H9 (cell line): ENCODE measurements around the gene DSP. TPM values are rescaled to one million over a fixed set of nuclear protein-coding genes. Genes with fewer than 3 reads are reported as not detected.

Experiments
- DNase-seq: peaks from one replicate; pipeline ENCODE4 v3.0.0-alpha.2; 2017
- H2AFZ ChIP-seq: one replicate; pipeline ENCODE4 v1.6.1; 2013; ENCODE audit warnings: mild to moderate bottlenecking, low read length, control low read depth, moderate library complexity
- H2AK5ac ChIP-seq: 2 replicates; pipeline ENCODE4 v1.6.1; 2013; ENCODE audit warnings: low read length, control low read depth, mixed read lengths; ENCODE audit not compliant: insufficient read length
- H2BK120ac ChIP-seq: one replicate; pipeline ENCODE4 v1.6.1; 2013; ENCODE audit warnings: low read depth, mild to moderate bottlenecking, low read length, control low read depth, inconsistent platforms; ENCODE audit not compliant: poor library complexity, severe bottlenecking
- H2BK12ac ChIP-seq: 2 replicates; pipeline ENCODE4 v1.6.1; 2013; ENCODE audit warnings: low read length, control low read depth, mixed read lengths, low read depth; ENCODE audit not compliant: insufficient read length
- H2BK15ac ChIP-seq: 2 replicates; pipeline ENCODE4 v1.6.1; 2013; ENCODE audit warnings: low read depth, low read length, control low read depth
- H2BK20ac ChIP-seq: one replicate; pipeline ENCODE4 v1.6.1; 2013; ENCODE audit warnings: low read depth, mild to moderate bottlenecking, low read length, control low read depth, inconsistent platforms; ENCODE audit not compliant: poor library complexity, severe bottlenecking
- H2BK5ac ChIP-seq: 2 replicates; pipeline ENCODE4 v1.6.1; 2013; ENCODE audit warnings: low read length, control low read depth, mixed read lengths; ENCODE audit not compliant: insufficient read length
- H3K14ac ChIP-seq: 2 replicates; pipeline ENCODE4 v1.6.1; 2013; ENCODE audit warnings: low read length, control low read depth; ENCODE audit not compliant: insufficient read depth
- H3K18ac ChIP-seq: 2 replicates; pipeline ENCODE4 v1.6.1; 2013; ENCODE audit warnings: low read depth, mild to moderate bottlenecking, mixed read lengths, low read length, control low read depth; ENCODE audit not compliant: insufficient read length
- H3K23ac ChIP-seq: 2 replicates; pipeline ENCODE4 v1.6.1; 2013; ENCODE audit warnings: low read length, control low read depth, mixed read lengths, low read depth; ENCODE audit not compliant: insufficient read length
- H3K23me2 ChIP-seq: 2 replicates; pipeline ENCODE4 v1.6.1; 2013; ENCODE audit warnings: low read depth, mild to moderate bottlenecking, mixed read lengths, low read length, control low read depth; ENCODE audit not compliant: insufficient read length, poor library complexity, severe bottlenecking
- H3K27ac ChIP-seq: 2 replicates; pipeline ENCODE4 v1.5.1; 2013; ENCODE audit warnings: low read length, control low read depth, mixed read lengths, low read depth; ENCODE audit not compliant: insufficient read length
- H3K27me3 ChIP-seq: 2 replicates; pipeline ENCODE4 v1.6.1; 2013; ENCODE audit warnings: low read length, control low read depth, inconsistent platforms; ENCODE audit not compliant: insufficient read depth
- H3K4ac ChIP-seq: 2 replicates; pipeline ENCODE4 v1.6.1; 2013; ENCODE audit warnings: low read depth, mild to moderate bottlenecking, control low read depth, inconsistent platforms, low read length, moderate library complexity
- H3K4me1 ChIP-seq: 2 replicates; pipeline ENCODE4 v1.6.1; 2013; ENCODE audit warnings: low read length, control low read depth, inconsistent platforms; ENCODE audit not compliant: insufficient read depth
- H3K4me2 ChIP-seq: 2 replicates; pipeline ENCODE4 v1.6.1; 2013; ENCODE audit warnings: low read length, control low read depth, mixed read lengths; ENCODE audit not compliant: insufficient read length, insufficient read depth
- H3K56ac ChIP-seq: 2 replicates; pipeline ENCODE4 v1.6.1; 2013; ENCODE audit warnings: low read depth, mild to moderate bottlenecking, mixed read lengths, low read length, control low read depth; ENCODE audit not compliant: insufficient read length
- H3K79me1 ChIP-seq: 2 replicates; pipeline ENCODE4 v1.6.1; 2013; ENCODE audit warnings: low read depth, mild to moderate bottlenecking, moderate library complexity, low read length, control low read depth, inconsistent platforms; ENCODE audit not compliant: insufficient read depth, poor library complexity, severe bottlenecking
- H3K79me2 ChIP-seq: 2 replicates; pipeline ENCODE4 v1.6.1; 2013; ENCODE audit warnings: low read length, control low read depth, inconsistent platforms; ENCODE audit not compliant: insufficient read depth
- H3K9ac ChIP-seq: 2 replicates; pipeline ENCODE4 v1.6.1; 2013; ENCODE audit warnings: low read length, control low read depth, mixed read lengths; ENCODE audit not compliant: insufficient read length; ENCODE audit errors: extremely low read depth
- H3K9me3 ChIP-seq: one replicate; pipeline ENCODE4 v1.6.1; 2013; ENCODE audit warnings: low read depth, low read length, inconsistent platforms; ENCODE audit not compliant: control insufficient read depth
- H3T11ph ChIP-seq: one replicate; pipeline ENCODE4 v1.6.1; 2013; ENCODE audit warnings: mild to moderate bottlenecking, low read length, control low read depth, inconsistent platforms
- H4K20me1 ChIP-seq: one replicate; pipeline ENCODE4 v1.6.1; 2013; ENCODE audit not compliant: control insufficient read depth, insufficient read length, insufficient read depth
- H4K5ac ChIP-seq: 2 replicates; pipeline ENCODE4 v1.6.1; 2013; ENCODE audit warnings: low read depth, mild to moderate bottlenecking, mixed read lengths, low read length, control low read depth; ENCODE audit not compliant: insufficient read length
- H4K8ac ChIP-seq: replicated peaks from 2 replicates; pipeline ENCODE4 v1.6.1; 2013; ENCODE audit warnings: low read length, control low read depth, mixed read lengths, low read depth; ENCODE audit not compliant: insufficient read length
- H4K91ac ChIP-seq: 2 replicates; pipeline ENCODE4 v1.6.1; 2013; ENCODE audit warnings: low read depth, mild to moderate bottlenecking, moderate library complexity, mixed read lengths, low read length, control low read depth; ENCODE audit not compliant: insufficient read length
- H3K27ac Mint-ChIP-seq, 3 experiments: 2 replicates in 2 of 3; 3 replicates in 1 of 3; pipeline ENCODE4 v1.8.0; 2020 to 2021; ENCODE audit warnings: mixed read lengths in 3 of 3, mild to moderate bottlenecking in 1 of 3, moderate library complexity in 1 of 3
- H3K27me3 Mint-ChIP-seq: 2 replicates; pipeline ENCODE4 v1.8.0; 2021; ENCODE audit warnings: low read depth, mild to moderate bottlenecking, moderate library complexity, mixed read lengths
- H3K36me3 Mint-ChIP-seq, 3 experiments: 2 replicates in 2 of 3; 3 replicates in 1 of 3; pipeline ENCODE4 v1.8.0; 2020 to 2021; ENCODE audit warnings: low read depth in 3 of 3, mixed read lengths in 3 of 3; ENCODE audit not compliant: insufficient read depth in 1 of 3
- H3K4me1 Mint-ChIP-seq, 2 experiments: 2 replicates each; pipeline ENCODE4 v1.8.0; 2020; ENCODE audit warnings: mixed read lengths in 2 of 2
- H3K4me3 Mint-ChIP-seq, 2 experiments: 2 replicates in 1 of 2; 3 replicates in 1 of 2; pipeline ENCODE4 v1.8.0; 2020 to 2021; ENCODE audit warnings: mild to moderate bottlenecking in 2 of 2, mixed read lengths in 2 of 2, moderate library complexity in 1 of 2
- H3K9me3 Mint-ChIP-seq, 2 experiments: 2 replicates in 1 of 2; 3 replicates in 1 of 2; pipeline ENCODE4 v1.8.0; 2020; ENCODE audit warnings: mild to moderate bottlenecking in 2 of 2, mixed read lengths in 2 of 2, moderate library complexity in 1 of 2
- WGBS: extraction: QIAGEN DNeasy Blood & Tissue Kit; methylation state at CpG from one replicate; pipeline ENCODE4 v1.1.7; 2013; ENCODE audit warnings: missing lambda C conversion rate, low lambda C conversion rate, mixed read lengths; ENCODE audit not compliant: insufficient read length; ENCODE audit errors: extremely low coverage; 5-methylcytosine and 5-hydroxymethylcytosine counted together
- total RNA-seq: library from RNA; stranded (reverse); gene quantifications from 2 replicates; pipeline ENCODE4 v1.2.1, GENCODE V29; 2021
- TF ChIP-seq, protein P1 (sequence below): fragments of 200-600 bp; sonication (generic); conservative IDR thresholded peaks from 3 replicates; pipeline ENCODE4 v1.8.0; 2021; ENCODE audit warnings: antibody characterized with exemption, mild to moderate bottlenecking

Gene DSP
- total RNA-seq, 1 experiment from 2014 or later, result 48.9 TPM

DNA sequence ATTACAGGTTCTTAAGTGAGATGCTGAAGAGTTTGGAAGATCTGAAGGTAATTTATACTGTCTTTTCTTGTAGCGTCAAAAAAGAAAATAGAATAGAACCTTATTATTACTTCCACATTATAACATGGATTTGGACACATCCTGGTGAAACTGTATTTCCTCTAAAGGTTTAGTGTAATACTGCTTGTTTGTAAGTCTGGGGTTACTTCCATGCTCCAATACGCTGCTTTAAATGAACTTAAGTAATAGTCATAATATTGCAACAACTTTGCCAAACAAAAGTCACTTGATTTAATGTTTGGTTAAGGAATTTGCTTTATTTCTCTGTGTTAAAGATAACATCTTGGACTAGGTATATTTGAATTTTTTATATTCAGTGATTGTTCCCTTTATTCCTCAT lies 37.0 kb downstream of the DSP start:
- Histone ChIP-seq H2BK15ac (no peak overlapping the region), H3K27me3 (no peaks in the 10 kb centered on the region), H3K9ac (no peak overlapping the region), H2AK5ac (no peak overlapping the region), H2AFZ (no peak overlapping the region), H3K56ac (no peak overlapping the region), H3K23ac (no peak overlapping the region), H3T11ph (no peak overlapping the region), H3K27ac (no peak overlapping the region), H4K8ac (no peak overlapping the region), H3K79me1 (no peaks in the 10 kb centered on the region), H3K18ac (no peak overlapping the region), H4K5ac (no peak overlapping the region), H2BK12ac (no peak overlapping the region), H3K23me2 (no peaks in the 10 kb centered on the region), H4K20me1 (no peaks in the 10 kb centered on the region), H3K4me2 (no peak overlapping the region), H2BK5ac (no peak overlapping the region), H2BK120ac (no peak overlapping the region), H4K91ac (no peak overlapping the region), H3K4ac (no peak overlapping the region), H3K79me2 (no peaks in the 10 kb centered on the region), H3K9me3 (no peaks in the 10 kb centered on the region), H3K14ac (no peak overlapping the region), H3K4me1 (no peaks in the 10 kb centered on the region), H2BK20ac (no peak overlapping the region)
- Mint-ChIP-seq H3K27me3 (no peaks in the 10 kb centered on the region), H3K9me3 (no peaks in the 10 kb centered on the region), H3K4me1 (no peaks in the 10 kb centered on the region), H3K27ac (no peak overlapping the region), H3K36me3 (peaks cover 20 to 59% (median 31%) of the 10 kb centered on the region in 3 experiments; a peak in 6 of 7 replicates), H3K4me3 (no peak overlapping the region)
- no peak for DNase-seq
- TF ChIP-seq, protein P1, sequence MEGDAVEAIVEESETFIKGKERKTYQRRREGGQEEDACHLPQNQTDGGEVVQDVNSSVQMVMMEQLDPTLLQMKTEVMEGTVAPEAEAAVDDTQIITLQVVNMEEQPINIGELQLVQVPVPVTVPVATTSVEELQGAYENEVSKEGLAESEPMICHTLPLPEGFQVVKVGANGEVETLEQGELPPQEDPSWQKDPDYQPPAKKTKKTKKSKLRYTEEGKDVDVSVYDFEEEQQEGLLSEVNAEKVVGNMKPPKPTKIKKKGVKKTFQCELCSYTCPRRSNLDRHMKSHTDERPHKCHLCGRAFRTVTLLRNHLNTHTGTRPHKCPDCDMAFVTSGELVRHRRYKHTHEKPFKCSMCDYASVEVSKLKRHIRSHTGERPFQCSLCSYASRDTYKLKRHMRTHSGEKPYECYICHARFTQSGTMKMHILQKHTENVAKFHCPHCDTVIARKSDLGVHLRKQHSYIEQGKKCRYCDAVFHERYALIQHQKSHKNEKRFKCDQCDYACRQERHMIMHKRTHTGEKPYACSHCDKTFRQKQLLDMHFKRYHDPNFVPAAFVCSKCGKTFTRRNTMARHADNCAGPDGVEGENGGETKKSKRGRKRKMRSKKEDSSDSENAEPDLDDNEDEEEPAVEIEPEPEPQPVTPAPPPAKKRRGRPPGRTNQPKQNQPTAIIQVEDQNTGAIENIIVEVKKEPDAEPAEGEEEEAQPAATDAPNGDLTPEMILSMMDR, result no peak
- whole genome bisulfite sequencing, result no CpG with 5 or more reads among the region's 2 CpGs
